DOHH2 (cell line): ENCODE measurements around the gene MST1.

ENCODE experiments used
- EZH2phosphoT487 ChIP-seq: fragments of 200-600 bp; sonication (generic); IDR thresholded peaks from 2 replicates; pipeline ENCODE4 v1.6.1; 2017; ENCODE audit warnings: borderline replicate concordance, mild to moderate bottlenecking, antibody characterized with exemption, low read length, moderate library complexity, mixed read lengths
- TF ChIP-seq, protein P1 (sequence below): fragments of 200-600 bp; sonication (generic); IDR thresholded peaks from one replicate; pipeline ENCODE4 v1.5.1; 2014; ENCODE audit warnings: antibody characterized with exemption, mild to moderate bottlenecking, low read depth, low read length; ENCODE audit not compliant: poor library complexity, severe bottlenecking

DNA sequence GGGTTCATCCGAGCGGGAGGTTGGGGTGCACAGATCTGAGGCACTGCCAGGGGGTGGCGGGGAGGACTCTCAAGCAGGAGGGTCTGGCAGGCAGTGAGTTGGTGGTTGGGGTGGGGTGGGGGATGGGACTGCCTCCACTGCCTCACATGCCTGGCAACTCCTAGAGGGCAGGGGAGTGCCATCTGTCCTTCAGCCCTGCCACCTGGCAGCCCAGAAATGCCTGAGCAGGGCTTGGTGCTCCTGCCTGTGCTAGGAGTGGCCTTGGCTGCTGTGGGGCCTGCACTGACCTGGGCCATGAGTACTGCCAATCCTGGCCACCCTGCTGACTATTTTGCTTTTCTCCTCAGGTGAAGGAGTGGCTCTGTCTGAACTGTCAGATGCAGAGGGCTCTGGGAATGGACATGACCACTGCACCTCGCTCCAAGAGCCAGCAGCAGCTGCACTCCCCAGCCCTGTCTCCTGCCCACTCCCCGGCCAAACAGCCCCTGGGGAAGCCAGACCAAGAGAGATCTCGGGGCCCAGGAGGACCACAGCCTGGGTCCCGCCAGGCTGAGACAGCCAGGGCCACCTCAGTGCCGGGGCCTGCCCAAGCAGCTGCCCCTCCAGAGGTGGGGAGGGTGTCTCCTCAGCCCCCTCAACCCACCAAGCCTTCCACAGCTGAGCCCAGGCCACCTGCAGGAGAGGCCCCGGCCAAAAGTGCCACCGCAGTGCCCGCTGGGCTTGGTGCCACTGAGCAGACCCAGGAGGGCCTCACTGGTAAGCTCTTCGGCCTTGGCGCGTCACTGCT is 47.2 kb downstream of the MST1 start:
- TF ChIP-seq, protein P1, sequence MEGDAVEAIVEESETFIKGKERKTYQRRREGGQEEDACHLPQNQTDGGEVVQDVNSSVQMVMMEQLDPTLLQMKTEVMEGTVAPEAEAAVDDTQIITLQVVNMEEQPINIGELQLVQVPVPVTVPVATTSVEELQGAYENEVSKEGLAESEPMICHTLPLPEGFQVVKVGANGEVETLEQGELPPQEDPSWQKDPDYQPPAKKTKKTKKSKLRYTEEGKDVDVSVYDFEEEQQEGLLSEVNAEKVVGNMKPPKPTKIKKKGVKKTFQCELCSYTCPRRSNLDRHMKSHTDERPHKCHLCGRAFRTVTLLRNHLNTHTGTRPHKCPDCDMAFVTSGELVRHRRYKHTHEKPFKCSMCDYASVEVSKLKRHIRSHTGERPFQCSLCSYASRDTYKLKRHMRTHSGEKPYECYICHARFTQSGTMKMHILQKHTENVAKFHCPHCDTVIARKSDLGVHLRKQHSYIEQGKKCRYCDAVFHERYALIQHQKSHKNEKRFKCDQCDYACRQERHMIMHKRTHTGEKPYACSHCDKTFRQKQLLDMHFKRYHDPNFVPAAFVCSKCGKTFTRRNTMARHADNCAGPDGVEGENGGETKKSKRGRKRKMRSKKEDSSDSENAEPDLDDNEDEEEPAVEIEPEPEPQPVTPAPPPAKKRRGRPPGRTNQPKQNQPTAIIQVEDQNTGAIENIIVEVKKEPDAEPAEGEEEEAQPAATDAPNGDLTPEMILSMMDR: no peak
- no peak for TF ChIP-seq EZH2phosphoT487
